ENCODE results near the gene LSM14B. TPM values are rescaled to one million over a fixed set of nuclear protein-coding genes. Genes with fewer than 3 reads are reported as not detected.

The LSM14B gene
- total RNA-seq, 6 experiments from 2014 or later, result 9.5 to 19.8 (median 14.2) TPM

- 0% methylated on average over 4 of the region's 77 CpGs for WGBS (ENCODE audit: insufficient coverage, low coverage, low lambda C conversion rate, missing lambda C conversion rate)
These were observed 577 bp downstream of the LSM14B start for GRCh38 chr20:62122654-62123449.

GRCh38 chr20:62123450-62124118 is 1.3 kb downstream of the LSM14B start:
- peak overlapping the region in 1 of 3 donors; percentile 93 for H3K27ac ChIP-seq
- no peaks in the 10 kb centered on the region for H3K27me3 ChIP-seq
- no peak for TF ChIP-seq POLR2A (IDR thresholded peaks at IDR 0.05)
- TF ChIP-seq, protein P1, sequence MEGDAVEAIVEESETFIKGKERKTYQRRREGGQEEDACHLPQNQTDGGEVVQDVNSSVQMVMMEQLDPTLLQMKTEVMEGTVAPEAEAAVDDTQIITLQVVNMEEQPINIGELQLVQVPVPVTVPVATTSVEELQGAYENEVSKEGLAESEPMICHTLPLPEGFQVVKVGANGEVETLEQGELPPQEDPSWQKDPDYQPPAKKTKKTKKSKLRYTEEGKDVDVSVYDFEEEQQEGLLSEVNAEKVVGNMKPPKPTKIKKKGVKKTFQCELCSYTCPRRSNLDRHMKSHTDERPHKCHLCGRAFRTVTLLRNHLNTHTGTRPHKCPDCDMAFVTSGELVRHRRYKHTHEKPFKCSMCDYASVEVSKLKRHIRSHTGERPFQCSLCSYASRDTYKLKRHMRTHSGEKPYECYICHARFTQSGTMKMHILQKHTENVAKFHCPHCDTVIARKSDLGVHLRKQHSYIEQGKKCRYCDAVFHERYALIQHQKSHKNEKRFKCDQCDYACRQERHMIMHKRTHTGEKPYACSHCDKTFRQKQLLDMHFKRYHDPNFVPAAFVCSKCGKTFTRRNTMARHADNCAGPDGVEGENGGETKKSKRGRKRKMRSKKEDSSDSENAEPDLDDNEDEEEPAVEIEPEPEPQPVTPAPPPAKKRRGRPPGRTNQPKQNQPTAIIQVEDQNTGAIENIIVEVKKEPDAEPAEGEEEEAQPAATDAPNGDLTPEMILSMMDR (IDR thresholded peaks at IDR 0.05), result no peak
- peak overlapping the region; percentile 60 to 86 (median 79) for H3K4me3 ChIP-seq
- no peak for ATAC-seq
- H3K36me3 ChIP-seq, result peaks cover 0 to 44% (median 22%) of the 10 kb centered on the region in 4 donors
- H3K4me1 ChIP-seq, result peaks cover 0 to 11% (median 3%) of the 10 kb centered on the region in 4 donors
- intact Hi-C loops (cut with DNase I), result no loop called here
- DNase-seq, result no peak
- no peaks in the 10 kb centered on the region for H3K9me3 ChIP-seq
- 100% methylated on average over 1 of the region's 19 CpGs for WGBS (ENCODE audit: insufficient coverage, low coverage, low lambda C conversion rate, missing lambda C conversion rate)

More at GRCh38 chr20:62122654-62123449, 577 bp downstream of the LSM14B start:
- Histone ChIP-seq H3K9me3 (no peaks in the 10 kb centered on the region), H3K4me3 (peak overlapping the region; percentile 60 to 86 (median 79)), H3K4me1 (peaks cover 0 to 11% (median 3%) of the 10 kb centered on the region in 4 donors), H3K36me3 (peaks cover 0 to 37% (median 19%) of the 10 kb centered on the region in 4 donors), H3K27ac (peak overlapping the region in 2 of 3 donors; percentile 47 to 93), H3K27me3 (no peaks in the 10 kb centered on the region)
- peak; percentile 67 to 85 (median 83) for DNase-seq
- intact Hi-C loops (cut with DNase I), result no loop called here
- peak; percentile 30 to 50 (median 38) for ATAC-seq
- no peak for TF ChIP-seq POLR2A (IDR thresholded peaks at IDR 0.05)
- TF ChIP-seq, protein P1 (IDR thresholded peaks at IDR 0.05), result no peak

DNA sequence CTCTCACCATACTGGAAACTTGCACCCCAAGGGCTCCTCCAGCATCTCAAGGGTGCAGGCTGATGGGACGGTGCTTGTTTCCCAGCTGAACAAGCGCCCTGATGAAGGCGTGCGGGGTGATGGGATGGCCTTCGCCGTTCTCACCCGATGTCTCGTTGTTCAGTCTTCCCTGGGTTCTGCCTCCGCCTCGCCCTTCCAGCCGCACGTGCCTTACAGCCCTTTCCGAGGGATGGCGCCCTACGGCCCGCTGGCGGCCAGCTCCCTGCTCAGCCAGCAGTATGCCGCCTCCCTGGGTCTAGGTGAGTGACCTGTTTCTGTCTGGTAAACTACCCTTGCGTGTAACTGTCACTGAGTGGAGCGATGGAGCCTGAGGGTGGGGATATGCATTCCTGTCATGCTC is 3.9 kb downstream of the LSM14B start:
- no peak for DNase-seq
- Histone ChIP-seq H3K4me1 (peaks cover 0 to 11% (median 3%) of the 10 kb centered on the region in 4 donors), H3K27ac (no peak overlapping the region), H3K36me3 (peaks cover 0 to 69% (median 34%) of the 10 kb centered on the region in 4 donors), H3K27me3 (no peaks in the 10 kb centered on the region), H3K9me3 (no peaks in the 10 kb centered on the region), H3K4me3 (no peak overlapping the region)
- intact Hi-C loops (cut with DNase I), result no loop called here
- ATAC-seq, result no peak
- 92% methylated on average over 8 of the region's 20 CpGs for WGBS (ENCODE audit: insufficient coverage, low coverage, low lambda C conversion rate, missing lambda C conversion rate)
- TF ChIP-seq POLR2A (IDR thresholded peaks at IDR 0.05), result no peak
- TF ChIP-seq, protein P1 (IDR thresholded peaks at IDR 0.05), result no peak

GRCh38 chr20:62127799-62128198 is 5.5 kb downstream of the LSM14B start:
- Histone ChIP-seq H3K27me3 (no peaks in the 10 kb centered on the region), H3K36me3 (peaks cover 0 to 83% (median 40%) of the 10 kb centered on the region in 4 donors), H3K4me3 (no peak overlapping the region), H3K27ac (no peak overlapping the region), H3K4me1 (peaks cover 0 to 11% (median 4%) of the 10 kb centered on the region in 4 donors), H3K9me3 (no peaks in the 10 kb centered on the region)
- DNase-seq (no peak), ATAC-seq (no peak)
- intact Hi-C loops (cut with DNase I), result no loop called here
- 93% methylated on average over 3 of the region's 6 CpGs for WGBS (ENCODE audit: insufficient coverage, low coverage, low lambda C conversion rate, missing lambda C conversion rate)
- TF ChIP-seq, protein P1 (IDR thresholded peaks at IDR 0.05), result no peak
- TF ChIP-seq POLR2A (IDR thresholded peaks at IDR 0.05), result no peak

Measured in right lobe of liver (tissue), 6 donors.